Measurements from ENCODE around the gene CCNY.
"Not testable (repeated sequence)": the region's sequence is repeated elsewhere in the genome, so short reads cannot be mapped to it uniquely, and the experiment has no call there.

CCNY gene

GRCh38 chr10:35396560-35397434, 60.5 kb downstream of the CCNY start:
- Histone ChIP-seq H3K4me3 (ENCODE audit: low read length) (no peak overlapping the region), H3K36me3 (ENCODE audit: insufficient read depth, low read length) (no peaks in the 10 kb centered on the region), H3K27ac (ENCODE audit: low read depth, low read length) (no peak overlapping the region), H3K4me1 (ENCODE audit: insufficient read depth, low read length) (peaks cover 75% of the 10 kb centered on the region), H3K9ac (ENCODE audit: low read depth, low read length) (no peak overlapping the region), H3K9me3 (ENCODE audit: insufficient read depth, low read depth, low read length) (no peaks in the 10 kb centered on the region), H3K27me3 (ENCODE audit: insufficient read depth, low read length) (no peaks in the 10 kb centered on the region)
- 85% methylated on average over 12 of the region's 12 CpGs for WGBS

GRCh38 chr10:35397953-35398352, 61.6 kb downstream of the CCNY start:
- Histone ChIP-seq H3K36me3 (ENCODE audit: insufficient read depth, low read length) (no peaks in the 10 kb centered on the region), H3K4me3 (ENCODE audit: low read length) (no peak overlapping the region), H3K4me1 (ENCODE audit: insufficient read depth, low read length) (peaks cover 69% of the 10 kb centered on the region), H3K9ac (ENCODE audit: low read depth, low read length) (no peak overlapping the region), H3K27me3 (ENCODE audit: insufficient read depth, low read length) (no peaks in the 10 kb centered on the region), H3K27ac (ENCODE audit: low read depth, low read length) (no peak overlapping the region), H3K9me3 (ENCODE audit: insufficient read depth, low read depth, low read length) (no peaks in the 10 kb centered on the region)
- 87% methylated on average over 4 of the region's 4 CpGs for WGBS

DNA sequence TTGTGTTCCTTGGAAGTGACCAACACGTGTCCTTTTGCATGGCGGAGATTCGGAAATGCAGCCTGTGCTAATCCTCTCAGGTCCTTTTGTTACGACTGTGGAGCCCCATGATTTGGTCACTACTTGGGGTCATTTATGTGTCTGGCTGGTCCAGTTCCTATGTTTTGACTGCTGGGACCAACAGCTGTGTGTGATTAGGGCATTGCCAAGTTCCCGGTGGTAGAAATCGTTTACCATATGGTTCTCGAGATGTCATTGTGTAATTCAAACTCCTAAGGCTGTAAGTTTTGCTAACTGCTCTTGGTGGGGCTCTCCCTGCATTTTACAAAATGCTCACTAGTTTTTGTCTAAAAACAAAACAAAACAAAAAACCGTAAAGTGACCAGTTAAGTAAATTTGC, 62.0 kb downstream of the CCNY start:
- Histone ChIP-seq H3K4me1 (ENCODE audit: insufficient read depth, low read length) (peaks cover 65% of the 10 kb centered on the region), H3K27ac (ENCODE audit: low read depth, low read length) (no peak overlapping the region), H3K27me3 (ENCODE audit: insufficient read depth, low read length) (no peaks in the 10 kb centered on the region), H3K9me3 (ENCODE audit: insufficient read depth, low read depth, low read length) (no peaks in the 10 kb centered on the region), H3K9ac (ENCODE audit: low read depth, low read length) (no peak overlapping the region), H3K36me3 (ENCODE audit: insufficient read depth, low read length) (no peaks in the 10 kb centered on the region), H3K4me3 (ENCODE audit: low read length) (no peak overlapping the region)
- WGBS: 93% methylated on average over 8 of the region's 8 CpGs

DNA sequence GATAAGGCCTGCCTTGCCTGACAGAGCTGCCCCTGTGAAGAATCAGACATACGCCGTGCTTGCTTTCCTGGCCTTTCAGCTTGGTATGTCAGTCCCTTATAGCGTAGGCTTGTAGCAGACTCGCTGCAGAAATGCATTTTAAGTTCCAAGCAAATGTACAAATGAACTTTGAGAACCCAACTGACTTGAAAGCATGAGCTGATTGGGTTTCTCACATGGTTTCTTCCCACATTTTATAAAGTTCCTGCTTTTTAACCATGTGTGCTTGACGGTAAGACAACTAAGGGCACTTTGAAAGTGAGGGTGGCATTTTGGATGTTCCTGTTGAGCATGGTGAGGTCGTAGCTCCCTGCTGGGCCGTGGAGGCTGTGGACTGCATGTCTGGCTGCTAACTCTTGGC, 62.6 kb downstream of the CCNY start:
- Histone ChIP-seq H3K27me3 (ENCODE audit: insufficient read depth, low read length) (no peaks in the 10 kb centered on the region), H3K9ac (ENCODE audit: low read depth, low read length) (no peak overlapping the region), H3K9me3 (ENCODE audit: insufficient read depth, low read depth, low read length) (no peaks in the 10 kb centered on the region), H3K4me3 (ENCODE audit: low read length) (no peak overlapping the region), H3K27ac (ENCODE audit: low read depth, low read length) (no peak overlapping the region), H3K36me3 (ENCODE audit: insufficient read depth, low read length) (no peaks in the 10 kb centered on the region), H3K4me1 (ENCODE audit: insufficient read depth, low read length) (peaks cover 60% of the 10 kb centered on the region)
- WGBS: 87% methylated on average over 7 of the region's 7 CpGs

- no peaks in the 10 kb centered on the region for H3K9me3 ChIP-seq (ENCODE audit: insufficient read depth, low read depth, low read length)
- H3K4me3 ChIP-seq (ENCODE audit: low read length): no peak overlapping the region
- H3K27ac ChIP-seq (ENCODE audit: low read depth, low read length): no peak overlapping the region
- no peaks in the 10 kb centered on the region for H3K36me3 ChIP-seq (ENCODE audit: insufficient read depth, low read length)
- no peaks in the 10 kb centered on the region for H3K27me3 ChIP-seq (ENCODE audit: insufficient read depth, low read length)
- no peak overlapping the region for H3K9ac ChIP-seq (ENCODE audit: low read depth, low read length)
- H3K4me1 ChIP-seq (ENCODE audit: insufficient read depth, low read length): peaks cover 54% of the 10 kb centered on the region
- 90% methylated on average over 5 of the region's 6 CpGs for WGBS
Measured at GRCh38 chr10:35399414-35400009, 63.2 kb downstream of the CCNY start.

GRCh38 chr10:35400595-35401268, 64.4 kb downstream of the CCNY start:
- Histone ChIP-seq H3K4me1 (ENCODE audit: insufficient read depth, low read length) (peaks cover 43% of the 10 kb centered on the region), H3K4me3 (ENCODE audit: low read length) (no peak overlapping the region), H3K27me3 (ENCODE audit: insufficient read depth, low read length) (no peaks in the 10 kb centered on the region), H3K36me3 (ENCODE audit: insufficient read depth, low read length) (no peaks in the 10 kb centered on the region), H3K9ac (ENCODE audit: low read depth, low read length) (no peak overlapping the region), H3K27ac (ENCODE audit: low read depth, low read length) (no peak overlapping the region; the same call in 1 of the 2 replicates), H3K9me3 (ENCODE audit: insufficient read depth, low read depth, low read length) (no peaks in the 10 kb centered on the region)
- WGBS: 96% methylated on average over 8 of the region's 8 CpGs

DNA sequence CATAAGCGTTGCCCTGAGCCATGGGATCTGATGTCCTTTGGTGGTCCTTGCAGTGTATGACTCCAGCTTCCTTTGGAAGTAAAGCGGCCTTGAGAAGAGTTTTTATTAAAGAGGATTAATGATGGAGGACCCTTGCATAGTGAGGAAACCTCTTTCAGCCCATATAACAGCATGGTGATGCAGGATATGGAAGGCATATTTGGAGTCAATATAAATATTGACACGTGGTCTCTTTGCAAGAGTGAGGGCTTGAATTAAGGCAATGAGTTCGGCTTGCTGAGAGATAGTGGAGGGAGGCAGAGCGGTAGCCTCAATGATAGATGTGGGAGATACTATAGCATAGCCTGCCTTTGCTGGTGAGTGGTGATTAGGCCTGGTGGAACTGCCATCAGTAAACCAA, 67.2 kb downstream of the CCNY start:
- H3K4me3 ChIP-seq (ENCODE audit: low read length); H3K27ac ChIP-seq (ENCODE audit: low read depth, low read length); H3K9me3 ChIP-seq (ENCODE audit: insufficient read depth, low read depth, low read length); H3K36me3 ChIP-seq (ENCODE audit: insufficient read depth, low read length); H3K9ac ChIP-seq (ENCODE audit: low read depth, low read length); H3K27me3 ChIP-seq (ENCODE audit: insufficient read depth, low read length): not testable (repeated sequence)
- WGBS: 94% methylated on average over 5 of the region's 5 CpGs
- peaks cover 26% of the 10 kb centered on the region for H3K4me1 ChIP-seq (ENCODE audit: insufficient read depth, low read length)

DNA sequence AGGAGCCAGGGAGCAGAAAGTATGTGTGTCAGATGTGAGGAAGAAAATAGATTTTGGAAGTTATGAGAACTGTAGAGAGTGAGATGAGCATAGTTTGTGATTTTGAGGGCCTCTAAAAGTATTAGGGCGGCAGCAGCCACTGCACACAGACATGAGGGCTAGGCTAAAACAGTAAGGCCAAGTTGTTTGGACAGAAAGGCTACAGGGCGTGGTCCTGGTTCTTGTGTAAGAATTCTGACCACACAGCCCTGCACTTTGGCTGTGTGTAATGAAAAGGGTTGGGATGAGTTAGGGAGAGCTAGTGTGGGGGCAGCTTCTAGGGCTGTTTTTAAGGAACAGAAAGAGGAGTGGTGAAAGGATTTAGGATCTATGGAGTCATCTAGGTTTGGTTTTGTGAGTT, 67.8 kb downstream of the CCNY start:
- H3K36me3 ChIP-seq (ENCODE audit: insufficient read depth, low read length); H3K27ac ChIP-seq (ENCODE audit: low read depth, low read length); H3K9me3 ChIP-seq (ENCODE audit: insufficient read depth, low read depth, low read length); H3K4me3 ChIP-seq (ENCODE audit: low read length); H3K27me3 ChIP-seq (ENCODE audit: insufficient read depth, low read length); H3K9ac ChIP-seq (ENCODE audit: low read depth, low read length): not testable (repeated sequence)
- peaks cover 22% of the 10 kb centered on the region for H3K4me1 ChIP-seq (ENCODE audit: insufficient read depth, low read length)
- 94% methylated on average over 2 of the region's 2 CpGs for WGBS

GRCh38 chr10:35406003-35406630, 69.8 kb downstream of the CCNY start:
- not testable (repeated sequence) for H3K9ac ChIP-seq (ENCODE audit: low read depth, low read length); H3K4me3 ChIP-seq (ENCODE audit: low read length); H3K9me3 ChIP-seq (ENCODE audit: insufficient read depth, low read depth, low read length); H3K27me3 ChIP-seq (ENCODE audit: insufficient read depth, low read length); H3K27ac ChIP-seq (ENCODE audit: low read depth, low read length); H3K36me3 ChIP-seq (ENCODE audit: insufficient read depth, low read length)
- peaks cover 10% of the 10 kb centered on the region for H3K4me1 ChIP-seq (ENCODE audit: insufficient read depth, low read length)
- WGBS: 100% methylated on average over 1 of the region's 5 CpGs

GRCh38 chr10:35407696-35408095, 71.4 kb downstream of the CCNY start:
- H3K9me3 ChIP-seq (ENCODE audit: insufficient read depth, low read depth, low read length); H3K36me3 ChIP-seq (ENCODE audit: insufficient read depth, low read length); H3K4me3 ChIP-seq (ENCODE audit: low read length); H3K9ac ChIP-seq (ENCODE audit: low read depth, low read length); H3K27ac ChIP-seq (ENCODE audit: low read depth, low read length); H3K27me3 ChIP-seq (ENCODE audit: insufficient read depth, low read length): not testable (repeated sequence)
- WGBS: 96% methylated on average over 12 of the region's 12 CpGs
- peaks cover 16% of the 10 kb centered on the region for H3K4me1 ChIP-seq (ENCODE audit: insufficient read depth, low read length)

- Histone ChIP-seq H3K27ac (ENCODE audit: low read depth, low read length) (no peak overlapping the region), H3K4me3 (ENCODE audit: low read length) (no peak overlapping the region), H3K36me3 (ENCODE audit: insufficient read depth, low read length) (no peaks in the 10 kb centered on the region), H3K9me3 (ENCODE audit: insufficient read depth, low read depth, low read length) (0 out of 2 replicates have a peak, but pooled peaks cover 3% of the 10 kb centered on the region), H3K4me1 (ENCODE audit: insufficient read depth, low read length) (peaks cover 29% of the 10 kb centered on the region), H3K9ac (ENCODE audit: low read depth, low read length) (no peak overlapping the region), H3K27me3 (ENCODE audit: insufficient read depth, low read length) (no peaks in the 10 kb centered on the region)
- WGBS: 91% methylated on average over 2 of the region's 2 CpGs
Measured at GRCh38 chr10:35409094-35409582, 72.8 kb downstream of the CCNY start.
